BJ (cell line): ENCODE data around the gene MARK2. TPM values are rescaled to one million over a fixed set of nuclear protein-coding genes. Genes with fewer than 3 reads are reported as not detected.

Source experiments
- CTCF ChIA-PET: fragments of 350-600 bp; formaldehyde crosslinking; extraction: SDS; loops from one replicate; lab custom pipeline; 2021; ENCODE audit warnings: antibody characterized with exemption, inconsistent platforms; lab: Yijun Ruan, JAX
- POLR2A ChIA-PET: fragments of 300-600 bp; sonication (Branson Sonifier 250); formaldehyde crosslinking; extraction: SDS; loops from one replicate; lab custom pipeline; 2021; ENCODE audit warnings: antibody characterized with exemption; lab: Charles Lee
- DNase-seq: peaks from one replicate; pipeline ENCODE4 v3.0.0-alpha.2; 2011; ENCODE audit warnings: low read depth
- H3K27me3 ChIP-seq: 2 replicates; pipeline ENCODE4 v1.6.0; 2011; ENCODE audit warnings: low read length; ENCODE audit not compliant: control insufficient read depth, insufficient read depth
- H3K36me3 ChIP-seq: 2 replicates; pipeline ENCODE4 v1.5.1; 2011; ENCODE audit warnings: low read length; ENCODE audit not compliant: control insufficient read depth, insufficient read depth
- H3K4me3 ChIP-seq: 2 replicates; pipeline ENCODE4 v1.5.1; 2011; ENCODE audit warnings: low read depth, mild to moderate bottlenecking, control low read depth, low read length
- polyA plus RNA-seq: library from polyadenylated mRNA; depleted of rRNA; stranded (reverse); fragments of >200 nt; gene quantifications from 2 replicates; pipeline ENCODE4 v1.2.3, GENCODE V29; 2011
- TF ChIP-seq, protein P1 (sequence below): IDR thresholded peaks from 2 replicates; pipeline ENCODE4 v1.5.1; 2011; ENCODE audit warnings: low read depth, mild to moderate bottlenecking, control low read depth, inconsistent platforms, low read length, moderate library complexity; ENCODE audit not compliant: insufficient read depth

Gene MARK2
- polyA plus RNA-seq, 1 experiment = 13.8 TPM

DNA sequence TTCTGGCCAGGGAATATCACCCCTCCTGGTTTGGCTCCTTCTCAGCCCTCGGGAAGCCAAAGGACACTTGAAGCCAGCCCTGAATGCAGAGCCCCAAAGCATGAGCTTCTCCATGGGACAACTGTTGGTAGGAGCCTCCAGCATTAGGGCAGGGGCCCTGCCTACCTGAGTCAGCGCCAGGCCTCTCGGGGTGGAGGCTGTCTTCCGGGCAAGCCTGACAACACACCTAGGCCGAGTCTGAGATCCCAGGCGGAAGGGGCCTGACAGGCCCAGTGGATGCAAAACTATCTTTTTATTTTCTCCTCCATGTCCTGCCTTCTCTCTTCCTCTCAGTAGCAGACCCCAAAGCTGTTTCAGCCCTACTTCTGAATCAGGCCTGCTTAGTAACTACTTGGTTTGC lies 50.4 kb downstream of the MARK2 start:
- ChIA-PET CTCF (interaction anchor here (0.8 to 1.2 kb wide), 3 partner anchors 9 to 17 kb away, joined by 3 read pairs; no protein-coding TSS in a partner anchor), POLR2A (no interaction called here)
- no peak for DNase-seq
- Histone ChIP-seq H3K27me3 (no peaks in the 10 kb centered on the region), H3K36me3 (peaks cover 2% of the 10 kb centered on the region; the same call in 1 of the 2 replicates), H3K4me3 (no peak overlapping the region)
- TF ChIP-seq, protein P1, sequence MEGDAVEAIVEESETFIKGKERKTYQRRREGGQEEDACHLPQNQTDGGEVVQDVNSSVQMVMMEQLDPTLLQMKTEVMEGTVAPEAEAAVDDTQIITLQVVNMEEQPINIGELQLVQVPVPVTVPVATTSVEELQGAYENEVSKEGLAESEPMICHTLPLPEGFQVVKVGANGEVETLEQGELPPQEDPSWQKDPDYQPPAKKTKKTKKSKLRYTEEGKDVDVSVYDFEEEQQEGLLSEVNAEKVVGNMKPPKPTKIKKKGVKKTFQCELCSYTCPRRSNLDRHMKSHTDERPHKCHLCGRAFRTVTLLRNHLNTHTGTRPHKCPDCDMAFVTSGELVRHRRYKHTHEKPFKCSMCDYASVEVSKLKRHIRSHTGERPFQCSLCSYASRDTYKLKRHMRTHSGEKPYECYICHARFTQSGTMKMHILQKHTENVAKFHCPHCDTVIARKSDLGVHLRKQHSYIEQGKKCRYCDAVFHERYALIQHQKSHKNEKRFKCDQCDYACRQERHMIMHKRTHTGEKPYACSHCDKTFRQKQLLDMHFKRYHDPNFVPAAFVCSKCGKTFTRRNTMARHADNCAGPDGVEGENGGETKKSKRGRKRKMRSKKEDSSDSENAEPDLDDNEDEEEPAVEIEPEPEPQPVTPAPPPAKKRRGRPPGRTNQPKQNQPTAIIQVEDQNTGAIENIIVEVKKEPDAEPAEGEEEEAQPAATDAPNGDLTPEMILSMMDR = no peak

DNA sequence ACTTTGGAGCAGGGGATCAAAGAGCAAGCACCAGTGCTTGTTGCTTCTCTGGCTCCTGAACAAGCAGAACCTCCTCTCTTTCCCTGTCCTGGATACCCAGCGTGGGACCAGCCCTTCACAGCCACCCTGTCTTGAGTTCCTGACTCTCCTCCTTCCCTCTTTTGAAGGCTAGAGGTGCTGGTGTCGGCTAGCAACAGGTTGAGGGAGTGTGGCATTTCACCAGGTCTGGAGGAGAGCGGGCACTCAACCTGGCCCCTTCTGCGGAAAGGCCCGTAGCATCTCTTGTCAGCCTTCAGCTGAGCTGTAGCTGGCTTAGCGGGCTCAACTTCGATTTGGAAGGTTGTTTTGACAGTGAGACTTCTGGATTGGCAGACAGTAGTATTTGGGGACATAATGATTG lies 51.5 kb downstream of the MARK2 start:
- DNase-seq = no peak
- TF ChIP-seq, protein P1 = no peak
- Histone ChIP-seq H3K27me3 (no peaks in the 10 kb centered on the region), H3K36me3 (peaks cover 5% of the 10 kb centered on the region; the same call in 1 of the 2 replicates), H3K4me3 (no peak overlapping the region)
- POLR2A ChIA-PET = no interaction called here
- CTCF ChIA-PET = interaction anchor here (1.4 to 1.9 kb wide), 2 partner anchors 10 to 12 kb away, joined by 4 to 6 read pairs; no protein-coding TSS in a partner anchor

DNA sequence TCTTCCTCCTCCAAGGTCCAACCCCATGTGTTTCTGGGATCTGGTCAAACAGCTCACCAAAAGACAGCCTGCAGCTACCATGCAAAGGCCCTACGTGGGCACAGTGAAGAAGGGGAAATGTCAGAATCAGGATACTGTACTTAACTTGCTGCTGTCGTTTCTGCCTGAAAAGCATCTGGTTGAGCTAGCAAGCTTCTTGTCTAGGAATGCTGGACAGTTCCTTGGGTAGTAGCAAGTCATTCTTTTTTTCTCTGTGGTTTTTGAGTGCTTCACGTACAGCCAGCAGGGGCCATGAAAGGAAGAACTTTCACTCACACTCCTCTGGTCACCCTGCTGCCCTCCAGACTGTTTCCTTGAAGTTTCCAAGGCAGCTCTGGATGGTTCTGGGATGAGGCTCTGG lies 53.3 kb downstream of the MARK2 start:
- POLR2A ChIA-PET = interaction anchor here (0.6 kb wide), 1 partner anchor 12 kb away, joined by 3 read pairs; no protein-coding TSS in a partner anchor
- no peak for DNase-seq
- TF ChIP-seq, protein P1 = no peak
- H3K4me3 ChIP-seq = no peak overlapping the region
- no peaks in the 10 kb centered on the region for H3K27me3 ChIP-seq
- peaks cover 5% of the 10 kb centered on the region for H3K36me3 ChIP-seq
- CTCF ChIA-PET = interaction anchor here (1.1 to 2.6 kb wide), 5 partner anchors 12 to 55 kb away, joined by 3 to 8 read pairs (median 3); no protein-coding TSS in a partner anchor

DNA sequence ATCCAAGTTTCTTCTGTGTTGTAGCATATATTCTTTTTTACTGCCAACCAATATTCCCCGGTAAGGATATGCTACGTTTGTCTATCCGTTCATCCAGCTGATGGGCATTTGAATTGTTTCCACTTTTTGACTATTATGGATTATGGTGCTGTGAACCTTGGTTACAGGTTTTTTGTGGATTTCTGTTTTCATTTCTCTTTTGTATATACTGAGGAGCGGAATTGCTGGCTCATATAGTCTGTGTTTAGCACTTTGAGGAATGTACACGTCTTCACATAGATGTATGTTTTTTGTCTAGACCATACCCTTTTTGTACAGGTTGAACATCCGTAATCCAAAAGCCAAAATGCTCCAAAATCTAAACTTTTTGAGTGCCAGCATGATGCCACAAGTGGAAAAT lies 54.4 kb downstream of the MARK2 start:
- CTCF ChIA-PET = interaction anchor here (1.5 to 2.6 kb wide), 2 partner anchors 13 to 21 kb away, joined by 4 to 8 read pairs; no protein-coding TSS in a partner anchor
- Histone ChIP-seq H3K4me3 (no peak overlapping the region), H3K36me3 (peaks cover 11% of the 10 kb centered on the region), H3K27me3 (no peaks in the 10 kb centered on the region)
- POLR2A ChIA-PET = no interaction called here
- TF ChIP-seq, protein P1 = no peak
- no peak for DNase-seq

DNA sequence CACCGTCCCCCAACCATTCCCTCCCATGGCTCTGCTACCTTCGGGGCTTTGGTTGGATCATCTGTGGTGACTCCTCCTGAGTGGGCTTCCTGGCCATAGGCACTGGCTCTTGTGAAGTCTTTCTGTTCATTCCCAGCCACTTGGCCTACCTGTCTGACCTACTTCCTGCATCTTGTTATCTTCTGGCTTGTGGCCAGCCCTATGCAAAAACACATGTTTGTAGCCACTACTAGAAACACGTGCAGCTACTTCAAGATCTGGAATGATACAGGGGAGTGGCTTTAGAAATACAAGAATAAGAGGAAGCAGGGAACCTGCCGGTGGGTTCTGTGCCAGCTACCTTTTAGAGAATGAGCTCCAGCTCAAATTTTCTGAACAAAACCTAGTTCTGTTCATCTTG lies 57.2 kb downstream of the MARK2 start:
- POLR2A ChIA-PET = no interaction called here
- no peak overlapping the region for H3K4me3 ChIP-seq
- TF ChIP-seq, protein P1 = no peak
- no peak for DNase-seq
- no peaks in the 10 kb centered on the region for H3K27me3 ChIP-seq
- H3K36me3 ChIP-seq = peaks cover 33% of the 10 kb centered on the region
- CTCF ChIA-PET = interaction anchor here (2.4 kb wide), 1 partner anchor 58 kb away, joined by 10 read pairs; the partner anchor contains the start of gene MARK2
